Gastroesophageal sphincter (tissue), 4 donors: ENCODE data around the gene HK3. TPM values are rescaled to one million over a fixed set of nuclear protein-coding genes. Genes with fewer than 3 reads are reported as not detected.
A peak's percentile ranks its signal among the peaks of the same experiment; 100 is the strongest.

Experiments
- ATAC-seq: fragments of 150-250 bp; one replicate; pipeline ENCODE4 v1.9.1; 2016; ENCODE audit warnings: mild to moderate bottlenecking, moderate library complexity
- H3K27ac ChIP-seq, 4 donors: fragments of 200-600 bp; sonication (generic) in 3 of 4; 1 replicate in 3 of 4; 2 replicates in 1 of 4; pipeline ENCODE4 v1.5.1; 2016 to 2019
- H3K27me3 ChIP-seq: fragments of 200-600 bp; sonication (generic); one replicate; pipeline ENCODE4 v1.5.1; 2019
- H3K36me3 ChIP-seq, 2 donors: fragments of 200-600 bp; sonication (generic); one replicate each; pipeline ENCODE4 v1.5.1; 2019; ENCODE audit warnings: control low read depth in 1 of 2
- H3K4me1 ChIP-seq, 3 donors: fragments of 200-600 bp; sonication (generic); 1 replicate in 2 of 3; 2 replicates in 1 of 3; pipeline ENCODE4 v1.5.1; 2016 to 2019; ENCODE audit warnings: control low read depth in 2 of 3
- H3K4me3 ChIP-seq, 2 donors: fragments of 200-600 bp; sonication (generic); one replicate each; pipeline ENCODE4 v1.5.1; 2019; ENCODE audit warnings: mild to moderate bottlenecking in 1 of 2, moderate library complexity in 1 of 2
- H3K9me3 ChIP-seq, 3 donors: fragments of 200-600 bp; sonication (generic); one replicate each; pipeline ENCODE4 v1.5.1; 2017 to 2019; ENCODE audit warnings: control low read depth in 2 of 3
- EP300 ChIP-seq: sonication (generic); formaldehyde crosslinking; IDR thresholded peaks from one replicate; pipeline ENCODE4 v1.6.1; 2017; ENCODE audit warnings: antibody characterized with exemption, mild to moderate bottlenecking
- POLR2A ChIP-seq, 2 donors: fragments of 450-650 bp; IDR thresholded peaks; one replicate each; pipeline ENCODE4 v1.6.1; 2017; ENCODE audit warnings: antibody characterized with exemption in 2 of 2, mild to moderate bottlenecking in 2 of 2, moderate library complexity in 1 of 2
- POLR2AphosphoS5 ChIP-seq: sonication (generic); formaldehyde crosslinking; IDR thresholded peaks from one replicate; pipeline ENCODE4 v1.6.1; 2017; ENCODE audit warnings: antibody characterized with exemption
- WGBS, 2 donors: methylation state at CpG; one replicate each; pipeline ENCODE4 v1.1.5; 2018; ENCODE audit warnings: low coverage in 1 of 2; 5-methylcytosine and 5-hydroxymethylcytosine counted together
- total RNA-seq, 4 donors: library from RNA; depleted of rRNA; stranded (reverse); fragments of >200 nt; gene quantifications; one replicate each; pipeline ENCODE4 v1.1.0, GENCODE V29; 2016
- TF ChIP-seq, protein P1 (sequence below), 4 experiments: fragments of 200-600 bp in 2 of 4; fragments of 450-650 bp in 2 of 4; sonication (generic) in 1 of 4; IDR thresholded peaks; one replicate each; pipeline ENCODE4 v1.5.1; 2017 to 2019; ENCODE audit warnings: antibody characterized with exemption in 4 of 4, mild to moderate bottlenecking in 2 of 4, moderate library complexity in 2 of 4

Gene HK3
- total RNA-seq, 4 donors from 2014 or later = 3.4 to 11.5 (median 8.1) TPM

DNA sequence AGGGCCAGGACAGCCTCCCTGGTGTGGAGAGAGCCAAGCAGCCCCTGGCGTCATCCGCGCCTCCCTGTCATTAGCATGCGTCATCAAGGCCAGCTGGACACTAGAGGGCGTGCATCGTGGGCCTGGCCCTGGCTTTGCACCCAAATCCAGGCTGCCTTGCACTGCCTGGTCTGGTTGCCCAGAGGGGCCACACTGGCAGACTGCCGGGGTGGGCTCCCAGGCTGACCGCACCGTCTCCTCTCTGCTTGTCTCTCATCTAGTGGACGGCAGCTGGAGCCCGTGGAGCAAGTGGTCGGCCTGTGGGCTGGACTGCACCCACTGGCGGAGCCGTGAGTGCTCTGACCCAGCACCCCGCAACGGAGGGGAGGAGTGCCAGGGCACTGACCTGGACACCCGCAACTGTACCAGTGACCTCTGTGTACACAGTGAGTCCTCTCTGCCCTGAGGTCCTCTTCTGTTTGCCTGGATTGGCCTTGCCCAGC is 29.0 kb downstream of the HK3 start:
- no CpG with 5 or more reads among the region's 17 CpGs for WGBS, 2 donors
- peaks cover 65% of the 10 kb centered on the region for H3K27me3 ChIP-seq

DNA sequence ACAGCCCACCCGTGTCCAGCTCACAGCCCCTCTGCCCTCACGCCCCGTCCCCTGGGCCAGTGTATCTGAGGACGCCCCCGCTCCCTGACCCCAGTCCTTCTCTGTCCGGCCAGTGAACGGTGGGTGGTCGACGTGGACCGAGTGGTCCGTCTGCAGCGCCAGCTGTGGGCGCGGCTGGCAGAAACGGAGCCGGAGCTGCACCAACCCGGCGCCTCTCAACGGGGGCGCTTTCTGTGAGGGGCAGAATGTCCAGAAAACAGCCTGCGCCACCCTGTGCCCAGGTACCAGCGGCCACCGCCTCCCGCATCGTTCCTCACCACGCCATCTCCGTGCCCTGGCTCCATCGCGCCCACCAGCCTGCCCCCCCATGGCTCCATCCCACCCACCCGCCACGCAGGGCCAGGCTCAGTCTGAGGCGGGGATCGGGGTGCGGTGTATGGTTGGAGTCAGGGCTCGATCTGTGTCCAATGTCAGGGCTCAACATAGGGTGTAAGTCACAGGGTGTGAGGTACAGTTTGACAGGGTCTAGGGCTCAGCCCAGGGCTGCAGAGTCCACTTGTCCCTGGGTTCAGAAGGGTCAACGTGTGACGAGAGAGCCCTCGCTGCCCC is 29.5 kb downstream of the HK3 start:
- Histone ChIP-seq H3K9me3 (no peaks in the 10 kb centered on the region), H3K27ac (no peak overlapping the region), H3K4me1 (no peaks in the 10 kb centered on the region), H3K4me3 (no peak overlapping the region), H3K36me3 (no peaks in the 10 kb centered on the region), H3K27me3 (peaks cover 65% of the 10 kb centered on the region)
- WGBS, 2 donors = no CpG with 5 or more reads among the region's 38 CpGs
- TF ChIP-seq, protein P1, sequence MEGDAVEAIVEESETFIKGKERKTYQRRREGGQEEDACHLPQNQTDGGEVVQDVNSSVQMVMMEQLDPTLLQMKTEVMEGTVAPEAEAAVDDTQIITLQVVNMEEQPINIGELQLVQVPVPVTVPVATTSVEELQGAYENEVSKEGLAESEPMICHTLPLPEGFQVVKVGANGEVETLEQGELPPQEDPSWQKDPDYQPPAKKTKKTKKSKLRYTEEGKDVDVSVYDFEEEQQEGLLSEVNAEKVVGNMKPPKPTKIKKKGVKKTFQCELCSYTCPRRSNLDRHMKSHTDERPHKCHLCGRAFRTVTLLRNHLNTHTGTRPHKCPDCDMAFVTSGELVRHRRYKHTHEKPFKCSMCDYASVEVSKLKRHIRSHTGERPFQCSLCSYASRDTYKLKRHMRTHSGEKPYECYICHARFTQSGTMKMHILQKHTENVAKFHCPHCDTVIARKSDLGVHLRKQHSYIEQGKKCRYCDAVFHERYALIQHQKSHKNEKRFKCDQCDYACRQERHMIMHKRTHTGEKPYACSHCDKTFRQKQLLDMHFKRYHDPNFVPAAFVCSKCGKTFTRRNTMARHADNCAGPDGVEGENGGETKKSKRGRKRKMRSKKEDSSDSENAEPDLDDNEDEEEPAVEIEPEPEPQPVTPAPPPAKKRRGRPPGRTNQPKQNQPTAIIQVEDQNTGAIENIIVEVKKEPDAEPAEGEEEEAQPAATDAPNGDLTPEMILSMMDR (IDR thresholded peaks at IDR 0.05) = no peak
- TF ChIP-seq EP300 (no peak), POLR2A (IDR thresholded peaks at IDR 0.05) (no peak), POLR2AphosphoS5 (no peak)
- no peak for ATAC-seq

More for the DNA sequence above, 29.0 kb downstream of the HK3 start:
- no peak for ATAC-seq
- no peaks in the 10 kb centered on the region for H3K9me3 ChIP-seq
- TF ChIP-seq POLR2A (IDR thresholded peaks at IDR 0.05) = no peak
- TF ChIP-seq, protein P1 (IDR thresholded peaks at IDR 0.05) = peak in 1 of 4 experiments; percentile 28
- no peaks in the 10 kb centered on the region for H3K36me3 ChIP-seq
- H3K4me1 ChIP-seq = no peaks in the 10 kb centered on the region
- H3K4me3 ChIP-seq = no peak overlapping the region
- no peak overlapping the region for H3K27ac ChIP-seq

DNA sequence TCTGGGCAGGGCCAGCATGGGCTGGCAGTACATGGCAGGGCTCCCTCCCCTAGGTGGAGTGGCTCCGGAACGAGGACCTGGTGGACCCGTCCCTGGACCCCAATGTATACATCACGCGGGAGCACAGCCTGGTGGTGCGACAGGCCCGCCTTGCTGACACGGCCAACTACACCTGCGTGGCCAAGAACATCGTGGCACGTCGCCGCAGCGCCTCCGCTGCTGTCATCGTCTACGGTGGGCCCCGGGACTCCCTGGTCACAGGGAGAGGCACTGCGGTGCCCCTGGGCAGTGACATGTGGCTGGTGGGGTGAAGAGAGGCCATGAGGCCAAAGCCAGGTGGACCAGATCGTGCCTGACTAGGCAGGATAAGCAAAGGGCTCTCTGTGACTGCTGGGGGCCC is 30.4 kb downstream of the HK3 start:
- WGBS, 2 donors = no CpG with 5 or more reads among the region's 20 CpGs
- no peak for TF ChIP-seq POLR2AphosphoS5
- no peak for TF ChIP-seq EP300
- TF ChIP-seq, protein P1 (IDR thresholded peaks at IDR 0.05) = no peak
- no peak for TF ChIP-seq POLR2A (IDR thresholded peaks at IDR 0.05)
- no peaks in the 10 kb centered on the region for H3K9me3 ChIP-seq
- no peak overlapping the region for H3K4me3 ChIP-seq
- H3K4me1 ChIP-seq = no peaks in the 10 kb centered on the region
- H3K36me3 ChIP-seq = no peaks in the 10 kb centered on the region
- ATAC-seq = no peak
- H3K27ac ChIP-seq = no peak overlapping the region
- H3K27me3 ChIP-seq = peaks cover 65% of the 10 kb centered on the region

DNA sequence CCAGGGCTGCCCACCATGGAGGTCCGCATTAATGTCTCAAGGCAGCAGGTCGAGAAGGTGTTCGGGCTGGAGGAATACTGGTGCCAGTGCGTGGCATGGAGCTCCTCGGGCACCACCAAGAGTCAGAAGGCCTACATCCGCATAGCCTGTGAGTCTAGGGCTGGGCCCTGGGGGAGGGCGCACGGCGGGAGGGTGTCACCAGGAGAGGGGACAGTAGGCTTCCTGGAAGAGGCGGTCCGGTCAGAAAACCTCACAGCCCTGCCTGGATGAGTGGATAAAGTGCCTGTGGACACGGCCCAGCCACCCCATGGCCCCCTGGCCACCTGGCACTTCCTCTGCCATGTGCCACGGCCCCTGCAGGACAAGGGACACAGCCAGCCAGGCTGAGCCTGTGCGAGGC is 31.0 kb downstream of the HK3 start:
- H3K4me3 ChIP-seq = no peak overlapping the region
- no peaks in the 10 kb centered on the region for H3K9me3 ChIP-seq
- H3K36me3 ChIP-seq = no peaks in the 10 kb centered on the region
- 100% methylated on average over 1 of the region's 14 CpGs; no CpG with 5 or more reads in 1 of the 2 donors for WGBS, 2 donors
- no peak for ATAC-seq
- TF ChIP-seq POLR2A (IDR thresholded peaks at IDR 0.05) (no peak), POLR2AphosphoS5 (no peak), EP300 (no peak)
- TF ChIP-seq, protein P1 (IDR thresholded peaks at IDR 0.05) = no peak
- H3K27me3 ChIP-seq = peaks cover 70% of the 10 kb centered on the region
- no peak overlapping the region for H3K27ac ChIP-seq
- H3K4me1 ChIP-seq = no peaks in the 10 kb centered on the region

GRCh38 chr5:176866707-176867310 is 32.3 kb downstream of the HK3 start:
- WGBS, 2 donors = 10 to 18% methylated on average over 4 to 8 of the region's 16 CpGs
- peaks cover 83% of the 10 kb centered on the region for H3K27me3 ChIP-seq
- ATAC-seq = no peak

More at GRCh38 chr5:176866707-176867310, 32.3 kb downstream of the HK3 start:
- Histone ChIP-seq H3K4me3 (no peak overlapping the region), H3K4me1 (no peaks in the 10 kb centered on the region), H3K36me3 (no peaks in the 10 kb centered on the region), H3K9me3 (no peaks in the 10 kb centered on the region), H3K27ac (no peak overlapping the region)
- no peak for TF ChIP-seq POLR2A (IDR thresholded peaks at IDR 0.05)
- no peak for TF ChIP-seq POLR2AphosphoS5
- TF ChIP-seq, protein P1 (IDR thresholded peaks at IDR 0.05) = no peak
- TF ChIP-seq EP300 = no peak
